Right lung (tissue), 10 donors: ENCODE results near the gene PLEKHA7. TPM values are rescaled to one million over a fixed set of nuclear protein-coding genes. Genes with fewer than 3 reads are reported as not detected.
"Not testable (repeated sequence)": the region's sequence is repeated elsewhere in the genome, so short reads cannot be mapped to it uniquely, and the experiment has no call there.

Experiments
- DNase-seq, 2 donors: peaks; one replicate each; pipeline ENCODE4 v3.0.0-alpha.2; 2013
- long read RNA-seq, 8 donors: transcript quantifications; one replicate each; lab custom pipeline, GENCODE V29; 2026
- polyA plus RNA-seq, 5 donors: library from polyadenylated mRNA; unstranded; fragments of 120-200 nt; gene quantifications; one replicate each; pipeline versions ENCODE4 v1.2.1 to v1.2.3, GENCODE V29; 2013; ENCODE audit warnings: inconsistent platforms in 1 of 5, low replicate concordance in 1 of 5; ENCODE audit not compliant: insufficient read length in 5 of 5, insufficient read depth in 1 of 5

PLEKHA7 gene, protein sequence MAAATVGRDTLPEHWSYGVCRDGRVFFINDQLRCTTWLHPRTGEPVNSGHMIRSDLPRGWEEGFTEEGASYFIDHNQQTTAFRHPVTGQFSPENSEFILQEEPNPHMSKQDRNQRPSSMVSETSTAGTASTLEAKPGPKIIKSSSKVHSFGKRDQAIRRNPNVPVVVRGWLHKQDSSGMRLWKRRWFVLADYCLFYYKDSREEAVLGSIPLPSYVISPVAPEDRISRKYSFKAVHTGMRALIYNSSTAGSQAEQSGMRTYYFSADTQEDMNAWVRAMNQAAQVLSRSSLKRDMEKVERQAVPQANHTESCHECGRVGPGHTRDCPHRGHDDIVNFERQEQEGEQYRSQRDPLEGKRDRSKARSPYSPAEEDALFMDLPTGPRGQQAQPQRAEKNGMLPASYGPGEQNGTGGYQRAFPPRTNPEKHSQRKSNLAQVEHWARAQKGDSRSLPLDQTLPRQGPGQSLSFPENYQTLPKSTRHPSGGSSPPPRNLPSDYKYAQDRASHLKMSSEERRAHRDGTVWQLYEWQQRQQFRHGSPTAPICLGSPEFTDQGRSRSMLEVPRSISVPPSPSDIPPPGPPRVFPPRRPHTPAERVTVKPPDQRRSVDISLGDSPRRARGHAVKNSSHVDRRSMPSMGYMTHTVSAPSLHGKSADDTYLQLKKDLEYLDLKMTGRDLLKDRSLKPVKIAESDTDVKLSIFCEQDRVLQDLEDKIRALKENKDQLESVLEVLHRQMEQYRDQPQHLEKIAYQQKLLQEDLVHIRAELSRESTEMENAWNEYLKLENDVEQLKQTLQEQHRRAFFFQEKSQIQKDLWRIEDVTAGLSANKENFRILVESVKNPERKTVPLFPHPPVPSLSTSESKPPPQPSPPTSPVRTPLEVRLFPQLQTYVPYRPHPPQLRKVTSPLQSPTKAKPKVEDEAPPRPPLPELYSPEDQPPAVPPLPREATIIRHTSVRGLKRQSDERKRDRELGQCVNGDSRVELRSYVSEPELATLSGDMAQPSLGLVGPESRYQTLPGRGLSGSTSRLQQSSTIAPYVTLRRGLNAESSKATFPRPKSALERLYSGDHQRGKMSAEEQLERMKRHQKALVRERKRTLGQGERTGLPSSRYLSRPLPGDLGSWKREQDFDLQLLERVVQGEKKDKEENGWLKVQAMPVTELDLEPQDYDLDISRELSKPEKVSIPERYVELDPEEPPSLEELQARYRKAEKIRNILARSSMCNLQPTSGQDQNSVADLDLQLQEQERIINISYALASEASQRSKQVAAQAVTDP
- 10 to 100 TPM; 21.2 to 31.8 (median 29.6) TPM for polyA plus RNA-seq
- long read RNA-seq, donor 1 = 0 reads
- long read RNA-seq, donor 2 = 0 reads
- long read RNA-seq, donor 3, partial matches to known transcripts = 0 of 2 reads
- long read RNA-seq, donor 3, other reads (novel, unspliced or antisense) = 0 of 2 reads
- long read RNA-seq, donor 4, partial matches to known transcripts = 6 of 7 reads
- long read RNA-seq, donor 4, other reads (novel, unspliced or antisense) = 0 of 7 reads
- long read RNA-seq, donor 5, partial matches to known transcripts = 21 of 21 reads
- long read RNA-seq, donor 5, other reads (novel, unspliced or antisense) = 0 of 21 reads
- long read RNA-seq, donor 6, partial matches to known transcripts = 0 of 1 reads
- long read RNA-seq, donor 6, other reads (novel, unspliced or antisense) = 0 of 1 reads
- long read RNA-seq, donor 7, partial matches to known transcripts = 8 of 12 reads
- long read RNA-seq, donor 7, other reads (novel, unspliced or antisense) = 0 of 12 reads
- long read RNA-seq, donor 8, partial matches to known transcripts = 5 of 5 reads
- long read RNA-seq, donor 8, other reads (novel, unspliced or antisense) = 0 of 5 reads

DNA sequence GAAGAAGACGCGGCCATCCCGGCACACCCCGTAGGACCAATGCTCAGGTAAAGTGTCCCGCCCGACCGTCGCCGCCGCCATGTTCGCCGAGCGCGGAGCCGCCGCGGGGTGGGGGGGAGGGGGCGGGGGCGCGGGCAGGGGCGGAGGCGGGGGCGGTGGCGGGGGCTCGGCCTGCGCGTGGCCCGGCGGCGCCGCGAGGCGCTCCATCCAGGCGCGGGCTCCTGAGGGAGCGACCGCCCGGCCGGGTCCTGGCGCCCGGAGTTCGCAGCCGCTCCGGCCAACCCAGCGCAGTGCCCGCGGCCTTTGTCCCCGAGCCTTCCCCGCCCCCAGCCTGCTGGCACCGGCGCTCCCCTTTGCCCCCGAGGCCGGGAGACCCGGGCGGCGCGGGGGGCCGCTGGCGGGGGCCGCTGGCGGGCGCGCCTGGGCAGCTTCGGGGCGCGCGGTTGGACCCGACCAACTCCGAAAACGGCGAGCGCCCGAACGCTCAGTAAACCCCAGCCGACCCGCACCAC, at the start of gene PLEKHA7:
Gene PLEKHA7 (minus strand): TSS at position 94 of the 512 bp plus-strand sequence. CDS start 13 bp downstream, at position 81.
- DNase-seq = no peak

DNA sequence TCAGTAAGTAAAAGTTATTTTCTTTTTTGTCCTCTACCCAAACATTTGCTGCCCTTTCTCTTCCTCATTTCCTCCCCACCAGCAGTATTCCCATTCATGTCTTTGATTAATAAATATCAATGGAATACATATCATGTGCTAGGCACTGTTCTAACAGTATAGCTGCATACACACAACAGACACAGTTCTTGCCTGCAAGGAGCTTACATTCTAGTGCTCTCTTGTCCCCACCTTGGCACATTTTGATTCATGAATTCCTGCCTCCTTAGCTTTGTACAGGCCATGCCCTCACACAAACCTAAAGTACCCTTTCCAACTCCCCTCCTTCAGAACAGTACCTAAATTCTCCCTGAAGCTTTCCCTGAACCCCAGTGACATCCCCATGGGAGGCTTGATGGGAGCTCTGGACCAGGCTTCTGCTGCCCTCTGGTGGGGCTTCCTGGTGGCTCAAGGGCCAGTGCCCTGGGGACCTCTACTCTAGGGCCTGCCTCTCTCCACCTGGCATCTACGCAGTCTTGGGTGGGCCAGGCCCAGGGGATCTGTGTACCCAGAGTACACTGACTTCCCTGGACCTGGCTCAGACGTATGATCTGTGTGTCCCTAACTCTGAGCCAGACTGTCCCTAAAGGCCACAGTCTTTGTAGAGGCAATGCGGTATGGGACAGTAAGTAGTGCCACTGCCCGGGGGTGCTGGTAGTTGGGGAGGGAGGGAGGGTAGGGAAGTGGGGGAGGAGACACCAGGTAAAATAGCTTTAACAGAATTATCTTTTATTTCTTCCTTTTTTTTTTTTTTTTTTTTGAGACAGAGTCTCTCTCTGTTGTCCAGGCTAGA, 49.2 kb upstream of the PLEKHA7 start:
- DNase-seq = peak in 1 of 2 donors; percentile 20

DNA sequence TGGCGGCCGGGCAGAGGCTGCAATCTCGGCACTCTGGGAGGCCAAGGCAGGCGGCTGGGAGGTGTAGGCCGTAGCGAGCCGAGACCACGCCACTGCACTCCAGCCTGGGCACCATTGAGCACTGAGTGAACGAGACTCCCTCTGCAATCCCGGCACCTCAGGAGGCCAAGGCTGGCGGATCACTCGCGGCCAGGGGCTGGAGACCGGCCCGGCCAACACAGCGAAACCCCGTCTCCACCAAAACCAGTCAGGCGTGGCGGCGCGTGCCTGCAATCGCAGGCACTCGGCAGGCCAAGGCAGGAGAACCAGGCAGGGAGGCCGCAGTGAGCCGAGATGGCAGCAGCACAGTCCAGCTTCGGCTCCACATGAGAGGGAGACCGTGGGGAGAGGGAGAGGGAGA, 36.9 kb upstream of the PLEKHA7 start:
- not testable (repeated sequence) for DNase-seq

DNA sequence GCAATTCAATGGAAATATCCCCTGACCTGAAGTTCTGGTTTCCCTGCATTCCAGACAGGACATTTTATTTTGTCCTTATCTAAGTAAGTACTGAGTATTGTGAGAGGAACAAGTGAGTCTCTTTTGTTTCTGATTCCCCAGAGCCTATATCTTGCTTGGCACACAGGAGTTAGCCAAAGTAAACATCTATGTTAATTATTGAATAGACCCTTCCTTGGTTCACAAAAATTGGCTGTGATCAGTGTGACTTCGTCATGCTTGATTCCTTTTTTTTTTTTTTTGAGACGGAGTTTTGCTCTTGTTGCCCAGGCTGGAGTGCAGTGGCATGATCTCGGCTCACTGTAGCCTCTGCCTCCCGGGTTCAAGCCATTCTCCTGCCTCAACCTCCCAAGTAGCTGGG, 34.3 kb upstream of the PLEKHA7 start:
- not testable (repeated sequence) for DNase-seq

DNA sequence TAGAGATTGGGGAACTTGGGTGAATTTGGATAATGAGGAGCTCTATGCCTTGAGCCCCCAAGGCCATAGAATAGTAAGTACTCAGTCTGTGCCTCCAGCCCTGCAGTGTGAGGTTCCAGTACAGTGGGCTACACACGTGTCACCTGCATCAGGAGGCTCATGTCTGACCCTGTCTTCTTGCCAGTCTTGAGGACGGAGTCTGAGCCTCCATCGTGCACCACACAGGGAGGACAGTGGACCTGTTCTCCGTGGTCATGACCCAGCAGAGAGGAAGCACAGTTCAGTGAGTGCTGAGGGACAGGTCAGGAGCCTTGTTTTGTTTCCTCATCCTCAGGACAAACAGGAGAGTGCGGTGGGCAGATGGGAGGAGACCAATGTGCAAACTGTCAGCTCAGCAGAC, 32.5 kb upstream of the PLEKHA7 start:
- DNase-seq = no peak

DNA sequence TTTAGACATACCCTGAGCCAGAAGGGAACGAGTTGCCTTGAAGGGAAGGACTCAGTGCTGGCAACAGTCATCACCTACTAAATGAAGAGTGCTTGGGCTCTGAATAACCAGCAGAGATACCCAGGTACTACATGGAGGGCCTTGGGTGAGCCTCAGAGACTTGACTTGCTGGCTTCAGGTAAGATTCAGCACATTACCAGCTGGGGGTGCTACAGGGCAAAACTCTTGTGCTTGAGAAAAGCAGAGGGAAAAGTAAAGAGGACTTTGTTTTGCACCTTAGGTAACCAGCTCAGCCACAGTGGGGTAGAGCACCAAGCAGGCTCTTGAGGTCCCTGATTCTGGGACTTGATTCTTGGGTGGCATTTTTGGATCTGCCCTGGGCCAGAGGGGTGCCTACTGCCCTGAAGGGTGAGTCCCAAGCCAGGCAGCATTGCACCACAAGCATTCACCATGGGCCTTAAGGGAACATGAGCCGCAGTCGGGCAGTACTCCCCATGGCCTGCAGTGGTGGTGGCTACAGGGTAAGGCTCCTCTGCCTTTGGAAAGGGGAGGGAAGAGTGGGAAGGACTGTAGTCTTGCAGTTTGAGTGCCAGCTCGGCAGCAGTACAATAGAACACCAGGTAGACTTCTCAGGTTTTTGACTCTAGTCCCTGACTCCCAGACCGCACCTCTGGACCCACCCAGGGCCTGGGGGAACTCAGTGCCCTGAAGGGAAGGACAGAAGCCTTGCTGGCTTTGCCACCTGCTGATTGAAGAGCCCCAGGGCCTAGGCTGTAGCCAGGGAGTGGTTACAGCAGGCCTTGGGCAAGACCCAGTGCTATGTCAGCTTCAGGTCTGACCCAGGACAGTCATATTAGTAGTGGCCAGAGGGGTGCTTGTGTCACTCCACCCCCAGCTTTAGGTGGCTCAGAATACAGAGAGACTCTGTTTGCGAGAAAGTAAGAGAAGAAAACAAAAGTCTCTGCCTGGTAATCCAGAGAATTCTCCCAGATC, 22.7 kb upstream of the PLEKHA7 start:
- no peak for DNase-seq

DNA sequence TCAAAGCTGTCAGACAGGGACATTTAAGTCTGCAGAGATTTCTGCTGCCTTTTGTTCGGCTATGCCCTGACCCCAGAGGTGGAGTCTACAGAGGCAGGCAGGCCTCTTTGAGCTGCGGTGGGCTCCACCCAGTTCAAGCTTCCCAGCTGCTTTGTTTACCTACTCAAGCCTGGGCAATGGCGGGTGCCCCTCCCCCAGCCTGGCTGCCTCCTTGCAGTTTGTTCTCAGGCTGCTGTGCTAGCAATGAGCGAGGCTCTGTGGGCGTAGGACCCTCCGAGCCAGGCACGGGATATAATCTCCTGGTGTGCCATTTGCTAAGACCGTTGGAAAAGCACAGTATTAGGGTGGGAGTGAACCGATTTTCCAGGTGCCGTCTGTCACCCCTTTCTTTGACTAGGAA, 19.8 kb upstream of the PLEKHA7 start:
- DNase-seq = not testable (repeated sequence)

DNA sequence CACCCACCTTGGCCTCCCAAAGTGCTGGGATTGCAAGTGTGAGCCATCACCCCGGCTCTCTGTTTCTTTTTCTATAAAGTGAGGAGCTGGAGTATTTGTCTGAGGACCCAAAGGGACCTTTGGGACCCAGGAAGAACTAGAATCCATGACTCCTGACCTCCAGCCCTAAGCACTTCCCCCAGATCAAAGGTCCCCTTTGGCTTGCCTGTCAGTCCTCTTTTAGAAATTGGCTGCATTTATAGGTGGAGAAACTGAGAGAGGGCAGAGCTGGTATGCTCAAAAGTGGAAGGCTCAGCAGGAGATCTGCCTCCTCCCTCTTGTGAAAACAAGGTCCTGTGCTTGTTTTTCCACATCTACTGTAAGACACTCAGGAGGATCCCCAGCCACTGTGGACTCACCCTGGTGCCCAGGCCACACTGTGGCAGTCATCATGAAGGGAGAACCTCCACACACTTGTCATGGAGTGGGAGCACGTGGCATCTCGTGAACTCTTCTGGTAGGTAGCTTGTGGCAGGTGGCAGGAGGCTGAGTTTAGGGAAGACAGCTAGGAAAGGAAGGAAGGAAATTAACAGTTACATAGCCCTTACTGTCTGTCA, 12.4 kb upstream of the PLEKHA7 start:
- no peak for DNase-seq

DNA sequence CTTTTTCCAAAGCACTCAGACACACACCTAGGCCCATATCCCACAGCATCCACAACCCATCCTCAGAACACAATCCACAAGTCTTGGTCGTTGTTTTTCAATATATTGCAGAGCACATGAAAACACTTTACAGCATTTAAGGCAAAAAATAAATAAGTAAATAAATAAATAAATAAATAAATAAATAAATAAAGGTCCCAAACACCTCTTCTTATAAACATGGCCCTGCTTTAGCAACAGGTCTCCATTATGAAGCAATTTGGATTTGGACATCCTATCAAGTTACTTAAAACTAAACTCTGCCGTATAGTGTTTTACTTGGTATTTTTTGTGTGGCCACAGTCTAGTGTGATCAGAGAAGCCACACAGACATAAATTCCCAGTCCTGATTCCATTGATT, 10.7 kb upstream of the PLEKHA7 start:
- no peak for DNase-seq

DNA sequence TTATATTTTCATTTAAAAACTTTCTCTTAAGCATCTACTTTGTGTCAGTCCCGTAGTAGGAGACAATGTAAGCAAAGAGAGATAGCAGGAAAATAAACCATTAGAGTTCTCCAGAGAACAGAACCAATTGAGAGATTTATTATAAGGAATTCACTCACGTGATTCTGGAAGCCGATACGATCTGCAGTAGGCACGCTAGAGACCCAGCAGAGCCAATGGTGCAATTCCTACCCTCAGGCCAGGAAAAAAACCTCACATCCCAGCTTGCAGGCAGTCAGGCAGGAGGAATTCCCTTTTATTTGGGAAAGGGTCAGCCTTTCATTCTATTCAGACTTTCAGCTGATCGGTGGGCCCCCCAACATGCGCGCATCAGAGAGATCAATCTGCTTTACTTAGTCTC, 7.3 kb upstream of the PLEKHA7 start:
- no peak for DNase-seq

DNA sequence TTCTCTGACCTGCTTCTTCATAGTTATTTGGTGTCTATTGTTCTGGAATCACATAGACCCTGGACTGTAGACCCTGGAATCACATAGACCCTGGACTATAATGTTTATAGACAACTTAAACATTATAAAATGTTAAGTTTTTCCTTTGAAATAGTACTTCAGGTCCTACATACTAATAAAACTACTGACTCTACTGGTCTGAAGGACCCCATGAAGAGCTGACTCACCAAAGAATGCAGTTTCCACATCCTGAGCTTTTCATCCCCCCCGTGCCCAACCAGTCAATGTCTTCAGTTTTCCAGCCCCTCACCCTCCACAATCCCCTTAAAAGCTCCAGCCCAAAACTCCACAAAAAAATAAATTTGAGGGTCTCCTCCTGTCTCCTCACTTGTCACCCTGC, 6.6 kb upstream of the PLEKHA7 start:
- no peak for DNase-seq

DNA sequence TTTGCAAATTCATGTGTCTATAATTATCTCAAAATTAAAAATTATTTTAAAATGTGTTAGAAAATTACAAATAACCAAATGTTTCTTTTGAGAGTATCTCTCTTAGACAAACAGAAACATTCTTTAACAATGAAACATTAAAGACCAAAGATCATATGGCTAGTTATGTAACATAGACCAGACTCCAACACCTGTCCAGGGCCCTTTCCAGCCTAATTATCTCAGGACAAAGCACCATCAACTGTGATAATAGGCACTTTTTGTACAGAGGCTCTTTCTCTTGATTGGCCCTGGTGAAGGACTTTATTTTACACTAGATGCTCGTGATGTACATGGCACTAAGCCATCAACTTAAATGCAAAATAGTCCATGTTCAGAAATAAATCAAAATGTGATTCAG, 5.0 kb upstream of the PLEKHA7 start:
- no peak for DNase-seq

DNA sequence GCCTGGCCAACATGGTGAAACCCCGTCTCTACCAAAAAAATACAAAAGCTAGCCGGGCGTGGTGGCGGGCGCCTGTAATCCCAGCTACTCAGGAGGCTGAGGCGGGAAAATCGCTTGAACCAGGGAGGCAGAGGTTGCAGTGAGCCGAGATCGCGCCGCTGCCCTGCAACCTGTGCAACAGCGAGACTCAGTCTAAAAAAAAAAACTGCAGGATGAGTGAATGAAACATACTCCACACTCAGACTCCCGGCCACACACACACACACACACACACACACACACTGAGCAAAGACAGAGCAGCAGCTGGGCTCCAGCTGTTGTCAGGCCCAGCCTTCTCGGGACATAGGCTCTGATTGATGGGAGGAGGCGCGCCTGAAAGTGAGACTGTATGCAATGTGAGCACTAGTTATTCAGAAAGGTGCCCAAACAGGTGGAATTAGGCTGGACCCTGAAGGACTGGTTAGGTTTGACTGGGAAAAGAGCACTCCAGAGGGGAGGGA, 1.5 kb upstream of the PLEKHA7 start:
- peak; percentile 78 to 82 for DNase-seq

DNA sequence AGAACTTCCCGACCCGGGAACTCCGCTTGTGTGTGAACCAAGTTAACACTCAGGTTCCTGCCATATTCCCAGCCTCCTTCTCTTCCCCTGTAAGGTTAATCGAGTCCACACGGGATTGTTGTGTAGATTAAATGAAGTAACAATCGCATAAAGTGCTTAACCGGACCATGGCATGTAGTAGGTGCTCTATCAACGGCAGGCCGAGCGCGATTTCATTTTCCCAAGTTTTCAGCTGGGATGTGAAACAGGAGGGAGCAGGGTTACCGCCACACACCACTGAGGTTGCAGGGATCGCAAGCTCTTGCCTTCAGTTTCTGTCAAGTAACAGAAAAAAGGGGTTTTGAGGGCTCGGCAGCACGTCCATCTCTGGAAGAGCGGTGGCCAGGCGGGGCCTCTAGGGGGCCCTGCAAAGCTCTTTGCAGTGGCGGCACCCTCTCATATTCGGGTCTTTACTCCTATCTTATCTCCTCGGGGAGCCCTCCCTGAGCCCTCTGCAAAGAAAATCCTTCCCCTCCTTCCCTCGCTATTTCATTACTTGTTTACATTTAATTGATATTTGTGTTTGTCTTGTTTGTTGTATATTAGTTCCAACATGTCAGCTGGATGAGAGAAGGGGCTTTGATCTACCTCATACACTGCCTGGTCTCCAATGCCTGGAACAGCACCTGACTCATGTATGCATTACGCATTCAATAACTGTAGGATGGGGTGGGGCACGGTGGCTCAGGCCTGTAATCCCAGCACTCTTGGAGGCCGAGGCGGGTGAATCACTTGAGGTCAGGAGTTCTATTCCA, 816 bp upstream of the PLEKHA7 start:
- DNase-seq = peak in 1 of 2 donors; percentile 19

DNA sequence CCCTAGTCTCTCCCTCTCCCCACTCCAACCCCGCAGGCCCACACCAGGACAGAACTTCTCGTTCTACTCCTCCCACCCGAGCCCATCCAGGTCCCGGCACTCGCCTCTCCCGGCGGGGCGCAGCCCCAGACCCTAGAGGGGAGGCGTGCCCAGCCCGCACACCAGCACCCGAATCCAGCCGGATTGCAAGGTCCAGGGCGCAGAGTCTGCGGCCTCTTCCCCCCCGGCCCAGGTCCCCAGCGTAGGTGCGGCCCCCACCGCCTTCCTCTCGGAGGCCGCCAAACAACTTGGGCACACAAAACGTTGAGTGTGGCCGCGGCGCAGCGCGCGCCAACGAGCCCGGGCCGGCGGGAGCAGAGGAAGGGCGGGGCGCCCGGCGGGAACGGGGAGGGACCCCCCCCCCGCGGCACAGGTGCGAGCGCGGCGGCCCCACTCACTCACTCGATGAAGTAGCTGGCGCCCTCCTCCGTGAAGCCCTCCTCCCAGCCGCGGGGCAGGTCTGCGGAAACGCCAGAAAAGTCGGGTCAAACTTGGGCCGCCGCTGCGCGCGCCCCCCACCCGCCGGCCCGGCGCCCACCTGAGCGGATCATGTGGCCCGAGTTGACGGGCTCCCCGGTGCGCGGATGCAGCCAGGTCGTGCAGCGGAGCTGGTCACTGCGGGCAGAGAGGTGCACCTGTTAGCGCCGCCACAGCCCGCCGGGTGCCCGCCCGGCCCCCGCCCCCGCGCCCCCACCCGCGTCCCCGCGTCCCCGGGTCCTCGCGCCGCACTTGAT, 480 bp downstream of the PLEKHA7 start:
- DNase-seq = no peak
